IMR-90 (cell line): ENCODE results near the gene ZNF579. TPM values are rescaled to one million over a fixed set of nuclear protein-coding genes. Genes with fewer than 3 reads are reported as not detected.

Experiments used
- ATAC-seq: fragments of 200-7000 bp; cut with Tn5 transposase; 2 replicates; pipeline ENCODE4 v1.9.1; 2020; ENCODE audit warnings: low read depth, mild to moderate bottlenecking, moderate library complexity
- BruUV-seq: library from RNA; stranded (reverse); fragments of 400-500 nt; replicated peaks from 2 replicates; lab custom pipeline; 2021; lab: Mats Ljungman, UMichigan
- CTCF ChIA-PET: fragments of 300-600 bp; formaldehyde crosslinking; extraction: SDS; loops from one replicate; lab custom pipeline; 2021; ENCODE audit warnings: antibody characterized with exemption; lab: Yijun Ruan, JAX
- POLR2A ChIA-PET: fragments of 300-600 bp; sonication (Branson Sonifier 250); formaldehyde crosslinking; loops from one replicate; lab custom pipeline; 2022; ENCODE audit warnings: antibody characterized with exemption; ENCODE audit not compliant: unreplicated experiment; lab: Charles Lee
- DNase-seq: peaks from one replicate; pipeline ENCODE4 v3.0.0; 2013
- H2AFZ ChIP-seq: replicated peaks from 2 replicates; pipeline ENCODE3; 2013; ENCODE audit warnings: low read length, mild to moderate bottlenecking; ENCODE audit not compliant: poor library complexity
- H2AK5ac ChIP-seq: 2 replicates; pipeline ENCODE4 v1.6.1; 2013; ENCODE audit warnings: low read depth, low read length, inconsistent platforms
- H2AK9ac ChIP-seq: replicated peaks from 2 replicates; pipeline ENCODE3; 2013; ENCODE audit warnings: mild to moderate bottlenecking, low read depth, low read length, moderate library complexity; ENCODE audit not compliant: poor library complexity
- H2BK120ac ChIP-seq: 2 replicates; pipeline ENCODE4 v1.6.1; 2013; ENCODE audit warnings: low read depth, low read length, inconsistent platforms
- H2BK15ac ChIP-seq: 3 replicates; pipeline ENCODE4 v1.6.1; 2013; ENCODE audit warnings: low read depth, low read length, inconsistent platforms
- H2BK20ac ChIP-seq: 2 replicates; pipeline ENCODE4 v1.6.1; 2013; ENCODE audit warnings: low read depth, mild to moderate bottlenecking, inconsistent platforms, low read length, moderate library complexity
- H2BK5ac ChIP-seq: 2 replicates; pipeline ENCODE4 v1.6.1; 2013; ENCODE audit warnings: mild to moderate bottlenecking, low read depth, low read length, inconsistent platforms; ENCODE audit not compliant: poor library complexity, severe bottlenecking
- H3K14ac ChIP-seq: replicated peaks from 2 replicates; pipeline ENCODE4 v1.6.1; 2013; ENCODE audit warnings: low read depth, low read length, inconsistent platforms
- H3K18ac ChIP-seq: 2 replicates; pipeline ENCODE4 v1.6.1; 2013; ENCODE audit warnings: low read depth, low read length, control low read depth
- H3K23ac ChIP-seq: 2 replicates; pipeline ENCODE4 v1.6.1; 2013; ENCODE audit warnings: low read depth, low read length, inconsistent platforms
- H3K27ac ChIP-seq: 2 replicates; pipeline ENCODE4 v1.5.1; 2013; ENCODE audit warnings: mild to moderate bottlenecking, control low read depth, low read length; ENCODE audit not compliant: insufficient read depth
- H3K27me3 ChIP-seq: 2 replicates; pipeline ENCODE4 v1.6.1; 2013; ENCODE audit warnings: low read length; ENCODE audit not compliant: control insufficient read depth, insufficient read depth
- H3K36me3 ChIP-seq: 2 replicates; pipeline ENCODE4 v1.6.1; 2013; ENCODE audit warnings: low read length, mixed read lengths; ENCODE audit not compliant: control insufficient read depth, insufficient read depth
- H3K4ac ChIP-seq: 2 replicates; pipeline ENCODE4 v1.6.1; 2013; ENCODE audit warnings: low read depth, low read length, inconsistent platforms
- H3K4me1 ChIP-seq: 2 replicates; pipeline ENCODE4 v1.6.1; 2013; ENCODE audit warnings: low read length, mixed read lengths; ENCODE audit not compliant: control insufficient read depth, insufficient read depth
- H3K4me2 ChIP-seq: 2 replicates; pipeline ENCODE4 v1.6.1; 2013; ENCODE audit warnings: low read depth, mild to moderate bottlenecking, control low read depth, low read length, moderate library complexity
- H3K4me3 ChIP-seq: 2 replicates; pipeline ENCODE4 v1.5.1; 2013; ENCODE audit warnings: low read depth, mild to moderate bottlenecking, control low read depth, low read length, moderate library complexity; ENCODE audit not compliant: insufficient read depth
- H3K56ac ChIP-seq: 2 replicates; pipeline ENCODE4 v1.6.1; 2013; ENCODE audit warnings: low read length, inconsistent platforms; ENCODE audit not compliant: insufficient read depth; ENCODE audit errors: extremely low read depth
- H3K79me1 ChIP-seq, 2 experiments: 2 replicates each; pipeline ENCODE4 v1.6.1; 2013; ENCODE audit warnings: low read length in 2 of 2, inconsistent platforms in 1 of 2, low read depth in 1 of 2
- H3K9ac ChIP-seq: 2 replicates; pipeline ENCODE4 v1.6.1; 2013; ENCODE audit warnings: low read depth, low read length, control low read depth
- H3K9me1 ChIP-seq: 2 replicates; pipeline ENCODE4 v1.6.1; 2013; ENCODE audit warnings: low read length, inconsistent platforms; ENCODE audit not compliant: insufficient read depth
- H3K9me3 ChIP-seq: 2 replicates; pipeline ENCODE4 v1.6.1; 2013; ENCODE audit warnings: low read length; ENCODE audit not compliant: control insufficient read depth, insufficient read depth
- H4K20me1 ChIP-seq: 2 replicates; pipeline ENCODE4 v1.6.1; 2013; ENCODE audit warnings: low read length, inconsistent platforms; ENCODE audit not compliant: insufficient read depth
- H4K5ac ChIP-seq: 2 replicates; pipeline ENCODE4 v1.6.1; 2013; ENCODE audit warnings: mild to moderate bottlenecking, low read depth, low read length, control low read depth
- H4K8ac ChIP-seq, 2 experiments: 2 replicates each; pipeline ENCODE4 v1.6.1; 2013; ENCODE audit warnings: low read depth in 2 of 2, low read length in 2 of 2, control low read depth in 1 of 2, inconsistent platforms in 1 of 2
- H4K91ac ChIP-seq: 2 replicates; pipeline ENCODE4 v1.6.1; 2013; ENCODE audit warnings: low read depth, low read length, inconsistent platforms; ENCODE audit not compliant: insufficient read depth
- BHLHE40 ChIP-seq: fragments of 150-350 bp; IDR thresholded peaks from 2 replicates; pipeline ENCODE4 v1.6.1; 2016; ENCODE audit warnings: mild to moderate bottlenecking, low read depth, low read length
- CHD1 ChIP-seq: IDR thresholded peaks from 2 replicates; pipeline ENCODE4 v1.6.1; 2012; ENCODE audit warnings: low read depth, low read length, improper control_type of control experiment
- CTCF ChIP-seq: conservative IDR thresholded peaks from 2 replicates; pipeline ENCODE4 v1.5.1; 2012; ENCODE audit warnings: mild to moderate bottlenecking, low read depth, low read length, improper control_type of control experiment
- ELK1 ChIP-seq: fragments of 150-350 bp; IDR thresholded peaks from 2 replicates; pipeline ENCODE4 v1.6.1; 2016; ENCODE audit warnings: low read depth, mild to moderate bottlenecking, low read length, moderate library complexity, borderline replicate concordance
- FOS ChIP-seq: fragments of 150-350 bp; IDR thresholded peaks from 2 replicates; pipeline ENCODE4 v1.6.1; 2016; ENCODE audit warnings: low read depth, low read length
- MAFK ChIP-seq: IDR thresholded peaks from 2 replicates; pipeline ENCODE4 v1.6.1; 2012; ENCODE audit warnings: low read depth, low read length, improper control_type of control experiment
- MAZ ChIP-seq: IDR thresholded peaks from 2 replicates; pipeline ENCODE4 v1.6.1; 2012; ENCODE audit warnings: low read depth, mild to moderate bottlenecking, low read length, improper control_type of control experiment, moderate library complexity, borderline replicate concordance
- MXI1 ChIP-seq: IDR thresholded peaks from 2 replicates; pipeline ENCODE4 v1.6.1; 2012; ENCODE audit warnings: low read depth, mild to moderate bottlenecking, low read length, moderate library complexity, borderline replicate concordance
- NFE2L2 ChIP-seq: fragments of 150-350 bp; IDR thresholded peaks from 2 replicates; pipeline ENCODE4 v1.6.1; 2016; ENCODE audit warnings: low read depth, mild to moderate bottlenecking, low read length
- POLR2A ChIP-seq: IDR thresholded peaks from 2 replicates; pipeline ENCODE4 v1.6.1; 2012; ENCODE audit warnings: mild to moderate bottlenecking, low read depth, low read length
- RAD21 ChIP-seq: IDR thresholded peaks from 2 replicates; pipeline ENCODE4 v1.6.1; 2012; ENCODE audit warnings: low read length, improper control_type of control experiment
- RFX5 ChIP-seq: IDR thresholded peaks from 2 replicates; pipeline ENCODE4 v1.8.0; 2012; ENCODE audit warnings: low read depth, mild to moderate bottlenecking, low read length, moderate library complexity
- SMC3 ChIP-seq: fragments of 150-350 bp; IDR thresholded peaks from 2 replicates; pipeline ENCODE4 v1.6.1; 2016; ENCODE audit warnings: low read depth, mild to moderate bottlenecking, antibody characterized with exemption, low read length, moderate library complexity
- WGBS, 2 experiments: methylation state at CpG; one replicate each; pipeline versions ENCODE4 v1.1.5 to v1.1.7; 2013; ENCODE audit warnings: missing lambda C conversion rate in 2 of 2; ENCODE audit not compliant: insufficient read length in 1 of 2; ENCODE audit errors: extremely low coverage in 2 of 2; 5-methylcytosine and 5-hydroxymethylcytosine counted together
- dilution Hi-C: fragments of 300-500 bp; cut with HindIII; formaldehyde crosslinking; loops from one replicate; pipeline ENCODE4 v1.14.3; 2018; ENCODE audit warnings: low sequenced_read_pairs; ENCODE audit not compliant: unreplicated experiment
- in situ Hi-C: fragments of 300-500 bp; cut with MboI; formaldehyde crosslinking; loops from 3 replicates; pipeline ENCODE4 v1.14.3; 2019; ENCODE audit warnings: low sequenced_read_pairs, inconsistent platforms, mixed read lengths
- intact Hi-C: fragments of 100-400 bp; cut with micrococcal nuclease; formaldehyde crosslinking; loops from 2 replicates; pipeline ENCODE4 v1.10.0; 2022
- polyA plus RNA-seq, 3 experiments: library from polyadenylated mRNA; depleted of rRNA; stranded (reverse); fragments of >200 nt; gene quantifications; 2 replicates each; pipeline ENCODE4 v1.2.3, GENCODE V29; 2012; ENCODE audit warnings: low replicate concordance in 1 of 3
- total RNA-seq: library from RNA; depleted of rRNA; stranded (reverse); fragments of >200 nt; gene quantifications from 2 replicates; pipeline ENCODE4 v1.2.3, GENCODE V29; 2012

Gene ZNF579
- total and polyA plus RNA-seq, 2 of the 4 experiments (the other 2 are of a cell fraction), result 0.54 to 9.0 TPM

DNA sequence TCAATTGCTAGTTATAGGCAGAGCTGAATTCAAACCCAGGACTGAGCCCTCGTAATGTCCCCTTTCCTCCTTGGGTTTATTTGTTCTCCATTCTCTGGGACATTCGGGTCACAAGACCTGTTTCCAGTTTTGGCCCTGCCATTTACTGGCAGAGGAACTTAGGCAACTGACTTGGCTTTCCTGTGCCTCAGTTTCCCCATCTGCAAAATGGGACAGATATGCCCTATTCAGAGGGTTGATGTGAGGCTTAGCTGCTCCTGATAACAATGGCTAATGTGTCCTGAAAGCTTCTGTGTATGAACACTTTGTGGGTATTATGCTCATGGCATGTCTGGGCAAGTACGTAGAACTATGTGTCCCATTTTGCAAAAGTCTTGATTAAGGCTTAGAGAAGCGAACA lies 20.4 kb upstream of the ZNF579 start:
- dilution Hi-C loops (no loop called here), in situ Hi-C loops (no loop called here), intact Hi-C loops (no loop called here)
- no peak for TF ChIP-seq CHD1
- TF ChIP-seq FOS, result no peak
- no peak for TF ChIP-seq MAFK
- no peak for TF ChIP-seq ELK1
- TF ChIP-seq SMC3, result no peak
- TF ChIP-seq RFX5, result no peak
- TF ChIP-seq POLR2A, result no peak
- TF ChIP-seq MAZ, result no peak
- TF ChIP-seq RAD21, result no peak
- no peak for TF ChIP-seq BHLHE40
- TF ChIP-seq NFE2L2, result no peak
- no peak for TF ChIP-seq MXI1
- no peak for TF ChIP-seq CTCF
- Histone ChIP-seq H3K9me3 (no peaks in the 10 kb centered on the region), H3K4me3 (peak overlapping the region; percentile 56; the same call in 1 of the 2 replicates), H4K91ac (peak overlapping the region; percentile 86), H4K8ac (peak overlapping the region; percentile 48 to 85), H3K14ac (peak overlapping the region; percentile 77), H2AFZ (peak overlapping the region; percentile 86), H3K9ac (peak overlapping the region; percentile 85; the same call in 1 of the 2 replicates), H3K9me1 (peaks cover 13% of the 10 kb centered on the region), H3K36me3 (peaks cover 7% of the 10 kb centered on the region), H3K27ac (peak overlapping the region; percentile 53; the same call in 1 of the 2 replicates), H3K27me3 (no peaks in the 10 kb centered on the region), H4K5ac (peak overlapping the region; percentile 16), H2BK20ac (peak overlapping the region; percentile 38; the same call in 1 of the 2 replicates), H3K56ac (peak overlapping the region; percentile 66; the same call in 1 of the 2 replicates), H3K4ac (peak overlapping the region; percentile 67), H3K4me1 (peaks cover 4% of the 10 kb centered on the region; the same call in 1 of the 2 replicates), H2AK9ac (peak overlapping the region; percentile 98), H3K23ac (peak overlapping the region; percentile 69), H3K79me1 (peaks cover 19 to 38% of the 10 kb centered on the region in 2 experiments), H2AK5ac (peak overlapping the region; percentile 97), H2BK120ac (peak overlapping the region; percentile 28; the same call in 1 of the 2 replicates), H3K18ac (no peak overlapping the region), H4K20me1 (peaks cover 11% of the 10 kb centered on the region; the same call in 1 of the 2 replicates), H2BK5ac (peak overlapping the region; percentile 76), H3K4me2 (peak overlapping the region; percentile 89), H2BK15ac (peak overlapping the region; percentile 23; the same call in 1 of the 3 replicates)
- DNase-seq, result no peak
- 95% methylated on average over 4 of the region's 4 CpGs; no CpG with 5 or more reads in 1 of the 2 experiments for WGBS, 2 experiments
- ChIA-PET POLR2A (interaction anchor here (0.5 kb wide), 1 partner anchor 69 kb away, joined by 7 read pairs; no protein-coding TSS in a partner anchor), CTCF (no interaction called here)
- BruUV-seq, result no TSS peak
- no peak for ATAC-seq
